NCI-H748 (cell line): ENCODE results near the gene SLU7.

Experiments used
- DNase-seq: peaks from one replicate; lab custom pipeline; 2025; ENCODE audit not compliant: unreplicated experiment; lab: John Stamatoyannopoulos, UW

Gene SLU7

GRCh38 chr5:160418561-160419457, at the start of gene SLU7:
TSS of gene SLU7 (minus strand) at chr5:160419081. CDS start at chr5:160415294, 3,787 bp downstream.
- peak; percentile 95 for DNase-seq

GRCh38 chr5:160468363-160468975, 49.6 kb upstream of the SLU7 start:
- DNase-seq, result no peak

- no peak for DNase-seq
These were observed 48.9 kb upstream of the SLU7 start for GRCh38 chr5:160467555-160468362.

- no peak for DNase-seq
These were observed 48.1 kb upstream of the SLU7 start for GRCh38 chr5:160466889-160467554.

GRCh38 chr5:160466116-160466515, 47.2 kb upstream of the SLU7 start:
- DNase-seq, result no peak

- no peak for DNase-seq
These were observed 45.6 kb upstream of the SLU7 start for GRCh38 chr5:160464466-160464797.

- DNase-seq, result peak; percentile 61
These were observed 45.0 kb upstream of the SLU7 start for GRCh38 chr5:160463740-160464465.

- DNase-seq, result no peak
These were observed 44.3 kb upstream of the SLU7 start for GRCh38 chr5:160463227-160463626.

- DNase-seq, result peak; percentile 58
These were observed 43.3 kb upstream of the SLU7 start for GRCh38 chr5:160462167-160462566.

- DNase-seq, result peak; percentile 5
These were observed 42.5 kb upstream of the SLU7 start for GRCh38 chr5:160461378-160461777.

GRCh38 chr5:160460377-160461049, 41.6 kb upstream of the SLU7 start:
- no peak for DNase-seq

GRCh38 chr5:160458806-160459800, 40.2 kb upstream of the SLU7 start:
- DNase-seq, result no peak

- no peak for DNase-seq
These were observed 38.4 kb upstream of the SLU7 start for GRCh38 chr5:160457252-160457651.

GRCh38 chr5:160456480-160457177, 37.7 kb upstream of the SLU7 start:
- no peak for DNase-seq

- no peak for DNase-seq
These were observed 36.7 kb upstream of the SLU7 start for GRCh38 chr5:160455600-160455999.

GRCh38 chr5:160453751-160454150, 34.9 kb upstream of the SLU7 start:
- DNase-seq, result no peak

GRCh38 chr5:160452795-160453194, 33.9 kb upstream of the SLU7 start:
- no peak for DNase-seq

GRCh38 chr5:160452036-160452435, 33.2 kb upstream of the SLU7 start:
- no peak for DNase-seq
